Measurements from ENCODE around the gene TIMD4.

DNA sequence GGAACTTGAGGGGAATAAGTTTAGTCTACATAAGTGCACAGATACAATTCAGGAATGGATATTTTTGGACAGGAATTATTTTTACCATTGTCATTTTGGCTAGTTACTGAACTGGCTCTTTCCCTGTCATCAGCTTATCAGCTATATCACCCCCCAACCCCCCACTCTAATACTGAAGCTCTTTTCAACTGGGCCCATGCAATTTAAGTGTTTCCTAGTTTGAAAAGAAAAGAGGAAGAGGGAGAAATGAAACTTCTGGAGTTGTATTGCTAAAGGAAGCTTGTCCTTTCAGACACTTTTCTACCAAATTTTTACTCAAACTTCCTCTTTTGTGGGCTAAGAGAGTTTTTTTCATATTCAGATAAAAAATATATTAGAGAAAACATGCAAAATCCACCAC lies 18.5 kb upstream of the TIMD4 start:
- TF ChIP-seq CTCF (IDR thresholded peaks at IDR 0.05), result no peak
- no peak for TF ChIP-seq REST (IDR thresholded peaks at IDR 0.05; ENCODE audit: insufficient read depth in 1 of 2, low read depth in 2 of 2, low read length in 1 of 2)
- TF ChIP-seq SIN3A (IDR thresholded peaks at IDR 0.05; ENCODE audit: borderline replicate concordance, insufficient read depth, low read depth, low read length), result no peak
- TF ChIP-seq POLR2AphosphoS5 (IDR thresholded peaks at IDR 0.05; ENCODE audit: low read depth, low read length), result no peak
- no peak for TF ChIP-seq TCF7L2 (IDR thresholded peaks at IDR 0.05; ENCODE audit: low read depth, low read length)
